ENCODE data around the gene ZNF319.

- TF ChIP-seq EZH2 (IDR thresholded peaks at IDR 0.05; ENCODE audit: borderline replicate concordance, low read length), result no peak
- no peak for TF ChIP-seq CTCF (conservative IDR thresholded peaks at IDR 0.05 in 1 of 2, IDR thresholded peaks at IDR 0.05 in 1 of 2; ENCODE audit: extremely low read depth in 1 of 2, insufficient read depth in 1 of 2, low read depth in 1 of 2, low read length in 2 of 2)
These were observed 29.5 kb downstream of the ZNF319 start, which contains the start of gene CNGB1 for GRCh38 chr16:57970970-57971369.

Data from mammary epithelial cell (primary cell).